SK-N-SH (cell line): ENCODE data around the gene STON1. TPM values are rescaled to one million over a fixed set of nuclear protein-coding genes. Genes with fewer than 3 reads are reported as not detected.

Experiments used
- CTCF ChIA-PET: fragments of 300-600, 350-600 bp; formaldehyde crosslinking; extraction: SDS; loops from one replicate; lab custom pipeline; 2021; lab: Yijun Ruan, JAX
- POLR2A ChIA-PET: fragments of 350-600 bp; sonication (Branson Sonifier 250); formaldehyde crosslinking; extraction: SDS; loops from one replicate; lab custom pipeline; 2020; ENCODE audit warnings: antibody characterized with exemption, inconsistent platforms; lab: Yijun Ruan, JAX
- DNase-seq: peaks from one replicate; pipeline ENCODE4 v3.0.0; 2012
- H2AFZ ChIP-seq: fragments of 200-600 bp; sonication (generic); 2 replicates; pipeline ENCODE4 v1.8.1; 2016; ENCODE audit warnings: antibody characterized with exemption, mild to moderate bottlenecking, low read depth
- H3F3A ChIP-seq: fragments of 200-600 bp; sonication (generic); replicated peaks from 2 replicates; pipeline ENCODE3; 2016; ENCODE audit warnings: antibody characterized with exemption, mild to moderate bottlenecking; ENCODE audit not compliant: insufficient read depth
- H3K27ac ChIP-seq, 2 experiments: fragments of 200-500 bp in 1 of 2; fragments of 200-600 bp in 1 of 2; sonication (Bioruptor generic) in 1 of 2; sonication (generic), shearing (Covaris generic) in 1 of 2; 2 replicates each; pipeline versions ENCODE4 v1.5.1 to v1.6.1; 2014 to 2016; ENCODE audit warnings: low read depth in 2 of 2, inconsistent platforms in 1 of 2, low read length in 1 of 2, mild to moderate bottlenecking in 1 of 2, mixed read lengths in 1 of 2
- H3K27me3 ChIP-seq: fragments of 200-600 bp; sonication (generic), shearing (Covaris generic); 2 replicates; pipeline ENCODE4 v1.6.1; 2016; ENCODE audit warnings: mixed run types; ENCODE audit not compliant: insufficient read depth
- H3K36me3 ChIP-seq, 2 experiments: fragments of 200-500 bp in 1 of 2; fragments of 200-600 bp in 1 of 2; sonication (Bioruptor generic) in 1 of 2; sonication (generic) in 1 of 2; replicated peaks in 1 of 2; 2 replicates each; pipeline versions ENCODE3 to v1.5.1; 2014 to 2016; ENCODE audit warnings: low read length in 1 of 2, mild to moderate bottlenecking in 1 of 2; ENCODE audit not compliant: insufficient read depth in 2 of 2, control insufficient read depth in 1 of 2
- H3K4me1 ChIP-seq, 2 experiments: fragments of 200-500 bp in 1 of 2; fragments of 200-600 bp in 1 of 2; sonication (Bioruptor generic) in 1 of 2; sonication (generic), shearing (Covaris generic) in 1 of 2; 2 replicates each; pipeline versions ENCODE4 v1.5.1 to v1.6.1; 2014 to 2016; ENCODE audit warnings: low read depth in 1 of 2, low read length in 1 of 2, mixed run types in 1 of 2; ENCODE audit not compliant: insufficient read depth in 2 of 2, control insufficient read depth in 1 of 2
- H3K4me2 ChIP-seq: fragments of 200-600 bp; sonication (generic), shearing (Covaris generic); 2 replicates; pipeline ENCODE4 v1.6.1; 2017; ENCODE audit warnings: mixed run types
- H3K4me3 ChIP-seq, 2 experiments: fragments of 200-500 bp in 1 of 2; fragments of 200-600 bp in 1 of 2; sonication (Bioruptor generic) in 1 of 2; sonication (generic), shearing (Covaris generic) in 1 of 2; 2 replicates each; pipeline versions ENCODE4 v1.5.1 to v1.8.1; 2014 to 2016; ENCODE audit warnings: low read depth in 2 of 2, inconsistent platforms in 1 of 2, low read length in 1 of 2, mild to moderate bottlenecking in 1 of 2, mixed read lengths in 1 of 2, moderate library complexity in 1 of 2
- H3K79me2 ChIP-seq: fragments of 200-600 bp; sonication (generic); 2 replicates; pipeline ENCODE4 v1.8.1; 2017; ENCODE audit warnings: mild to moderate bottlenecking; ENCODE audit not compliant: insufficient read depth
- H3K9ac ChIP-seq: fragments of 200-600 bp; sonication (generic); 2 replicates; pipeline ENCODE4 v1.6.1; 2017; ENCODE audit warnings: mixed run types
- H3K9me2 ChIP-seq: fragments of 200-600 bp; sonication (generic); 2 replicates; pipeline ENCODE4 v1.6.1; 2017; ENCODE audit warnings: mixed run types
- H3K9me3 ChIP-seq: fragments of 200-600 bp; sonication (generic); 2 replicates; pipeline ENCODE4 v1.6.1; 2017; ENCODE audit warnings: mixed run types, mild to moderate bottlenecking, moderate library complexity
- H4K20me1 ChIP-seq: fragments of 200-600 bp; sonication (generic); 2 replicates; pipeline ENCODE4 v1.6.1; 2017; ENCODE audit warnings: mild to moderate bottlenecking, mixed run types; ENCODE audit not compliant: insufficient read depth
- CTCF ChIP-seq: fragments of 200-600 bp; sonication (generic); IDR thresholded peaks from 2 replicates; pipeline ENCODE4 v1.6.1; 2017; ENCODE audit warnings: antibody characterized with exemption, mild to moderate bottlenecking, moderate library complexity
- ELF1 ChIP-seq: IDR thresholded peaks from 2 replicates; pipeline ENCODE4 v1.4.0; 2012
- EZH2phosphoT487 ChIP-seq: fragments of 200-600 bp; sonication (generic); IDR thresholded peaks from 2 replicates; pipeline ENCODE4 v1.6.1; 2017; ENCODE audit warnings: low read depth, mixed run types, mild to moderate bottlenecking, antibody characterized with exemption, moderate library complexity, borderline replicate concordance
- FOSL2 ChIP-seq: IDR thresholded peaks from 2 replicates; pipeline ENCODE4 v1.4.0; 2012; ENCODE audit warnings: low read depth, mild to moderate bottlenecking, moderate library complexity, borderline replicate concordance
- FOXJ3 ChIP-seq: sonication (generic); formaldehyde crosslinking; IDR thresholded peaks from 2 replicates; pipeline ENCODE4 v1.5.1; 2020; ENCODE audit warnings: mild to moderate bottlenecking, missing genetic modification reagents
- GATA2 ChIP-seq: sonication (generic); formaldehyde crosslinking; IDR thresholded peaks from 2 replicates; pipeline ENCODE4 v1.5.0; 2020; ENCODE audit warnings: mild to moderate bottlenecking, missing genetic modification reagents
- IRF3 ChIP-seq: fragments of 150-350 bp; IDR thresholded peaks from 2 replicates; pipeline ENCODE4 v1.6.1; 2016; ENCODE audit warnings: mild to moderate bottlenecking, low read depth, low read length
- JUND ChIP-seq: IDR thresholded peaks from 2 replicates; pipeline ENCODE4 v1.4.0; 2012
- MAX ChIP-seq: IDR thresholded peaks from 2 replicates; pipeline ENCODE4 v1.4.0; 2012; ENCODE audit warnings: low read depth
- MEF2A ChIP-seq: IDR thresholded peaks from 2 replicates; pipeline ENCODE4 v1.4.0; 2012; ENCODE audit warnings: low read depth, borderline replicate concordance
- MXI1 ChIP-seq: IDR thresholded peaks from 2 replicates; pipeline ENCODE4 v1.6.1; 2012; ENCODE audit warnings: mild to moderate bottlenecking, low read depth, low read length, improper control_type of control experiment
- NFIC ChIP-seq: IDR thresholded peaks from 2 replicates; pipeline ENCODE4 v1.4.0; 2012; ENCODE audit warnings: borderline replicate concordance
- NRF1 ChIP-seq: IDR thresholded peaks from 2 replicates; pipeline ENCODE4 v1.6.1; 2012; ENCODE audit warnings: low read depth, mild to moderate bottlenecking, low read length
- POLR2AphosphoS5 ChIP-seq: IDR thresholded peaks from 2 replicates; pipeline ENCODE4 v1.6.1; 2012; ENCODE audit warnings: low read depth, low read length
- REST ChIP-seq: IDR thresholded peaks from 2 replicates; pipeline ENCODE4 v1.6.1; 2012; ENCODE audit warnings: mild to moderate bottlenecking, low read depth, low read length, moderate library complexity
- RFX5 ChIP-seq: IDR thresholded peaks from 2 replicates; pipeline ENCODE4 v1.6.1; 2012; ENCODE audit warnings: mild to moderate bottlenecking, improper control_type of control experiment, low read length
- RXRA ChIP-seq: IDR thresholded peaks from 2 replicates; pipeline ENCODE4 v1.4.0; 2012; ENCODE audit warnings: low read depth, mild to moderate bottlenecking, borderline replicate concordance
- TAF1 ChIP-seq: IDR thresholded peaks from 2 replicates; pipeline ENCODE4 v1.6.1; 2012; ENCODE audit warnings: low read depth, mild to moderate bottlenecking, low read length, moderate library complexity, borderline replicate concordance
- TEAD4 ChIP-seq: IDR thresholded peaks from 2 replicates; pipeline ENCODE4 v1.4.0; 2012; ENCODE audit warnings: mild to moderate bottlenecking, borderline replicate concordance; ENCODE audit not compliant: insufficient read depth
- USF1 ChIP-seq: IDR thresholded peaks from 2 replicates; pipeline ENCODE4 v1.4.0; 2012; ENCODE audit warnings: low read depth, borderline replicate concordance
- YY1 ChIP-seq: IDR thresholded peaks from 2 replicates; pipeline ENCODE4 v1.4.0; 2012; ENCODE audit warnings: low read depth, mild to moderate bottlenecking
- WGBS: methylation state at CpG from one replicate; pipeline ENCODE4 v1.1.6; 2017; ENCODE audit warnings: low lambda C conversion rate; 5-methylcytosine and 5-hydroxymethylcytosine counted together
- polyA plus RNA-seq, 3 experiments: library from polyadenylated mRNA; depleted of rRNA; stranded (reverse); fragments of >200 nt; gene quantifications; 2 replicates each; pipeline ENCODE4 v1.2.3, GENCODE V29; 2012

The STON1 gene
- polyA plus RNA-seq, 1 of the 3 experiments (the other 2 are of a cell fraction), result 4.2 TPM

- no peaks in the 10 kb centered on the region for H3K9me3 ChIP-seq
- ChIA-PET CTCF (interaction anchor here (1.2 to 1.5 kb wide), 3 partner anchors 31 to 97 kb away, joined by 3 read pairs; no protein-coding TSS in a partner anchor), POLR2A (no interaction called here)
- WGBS, result 86% methylated on average over 4 of the region's 4 CpGs
- no peaks in the 10 kb centered on the region for H4K20me1 ChIP-seq
- no peak for DNase-seq
- no peak overlapping the region for H2AFZ ChIP-seq
- H3K79me2 ChIP-seq, result no peaks in the 10 kb centered on the region
- peak overlapping the region in 1 of 2 experiments; percentile 85; a peak in 2 of 4 replicates for H3K27ac ChIP-seq
- H3K27me3 ChIP-seq, result no peaks in the 10 kb centered on the region
- no peaks in the 10 kb centered on the region for H3K9me2 ChIP-seq
- no peaks in the 10 kb centered on the region for H3K36me3 ChIP-seq
- peaks cover 3 to 26% of the 10 kb centered on the region in 2 experiments; a peak in 2 of 4 replicates for H3K4me1 ChIP-seq
- H3F3A ChIP-seq, result peaks cover 15% of the 10 kb centered on the region
- no peak for TF ChIP-seq RFX5
- no peak overlapping the region for H3K4me3 ChIP-seq
- H3K4me2 ChIP-seq, result no peak overlapping the region
- no peak overlapping the region; the same call in 1 of the 2 replicates for H3K9ac ChIP-seq
Observed at GRCh38 chr2:48568547-48568946, 38.6 kb downstream of the STON1 start.

GRCh38 chr2:48569433-48569832, 39.5 kb downstream of the STON1 start:
- H4K20me1 ChIP-seq, result no peaks in the 10 kb centered on the region
- ChIA-PET POLR2A (no interaction called here), CTCF (interaction anchor here (1.0 to 1.3 kb wide), 3 partner anchors 20 to 83 kb away, joined by 3 to 4 read pairs (median 3); no protein-coding TSS in a partner anchor)
- no peaks in the 10 kb centered on the region for H3K9me3 ChIP-seq
- H3K27ac ChIP-seq, result peak overlapping the region; percentile 17 to 85; a peak in 3 of 4 replicates
- H3K79me2 ChIP-seq, result no peaks in the 10 kb centered on the region
- H3K36me3 ChIP-seq, result no peaks in the 10 kb centered on the region
- no peak overlapping the region for H2AFZ ChIP-seq
- H3K4me2 ChIP-seq, result peak overlapping the region; percentile 53; the same call in 1 of the 2 replicates
- H3K27me3 ChIP-seq, result no peaks in the 10 kb centered on the region
- no peak overlapping the region for H3K4me3 ChIP-seq
- no peaks in the 10 kb centered on the region for H3K9me2 ChIP-seq
- H3K9ac ChIP-seq, result peak overlapping the region; percentile 22; the same call in 1 of the 2 replicates
- H3K4me1 ChIP-seq, result peaks cover 3 to 26% of the 10 kb centered on the region in 2 experiments; a peak in 2 of 4 replicates
- peaks cover 15% of the 10 kb centered on the region for H3F3A ChIP-seq
- no peak for DNase-seq
- no peak for TF ChIP-seq MXI1
- TF ChIP-seq MAX, result no peak
- TF ChIP-seq EZH2phosphoT487, result no peak
- TF ChIP-seq CTCF, result no peak
- TF ChIP-seq MEF2A, result peak; percentile 36; the same call in 1 of the 2 replicates
- TF ChIP-seq JUND, result peak; percentile 69
- peak; percentile 52; the same call in 1 of the 2 replicates for TF ChIP-seq RXRA
- TF ChIP-seq USF1, result no peak
- no peak for TF ChIP-seq IRF3
- peak; percentile 38; the same call in 1 of the 2 replicates for TF ChIP-seq TEAD4
- TF ChIP-seq FOSL2, result peak; percentile 74; the same call in 1 of the 2 replicates
- no peak for TF ChIP-seq ELF1
- TF ChIP-seq YY1, result no peak
- no peak for TF ChIP-seq REST
- no peak for TF ChIP-seq GATA2 (CRISPR knock-in tag)
- TF ChIP-seq FOXJ3 (CRISPR knock-in tag), result no peak
- TF ChIP-seq NRF1, result no peak
- TF ChIP-seq NFIC, result 0 out of 2 replicates have a peak, but pooled peaks have one; percentile 12
- TF ChIP-seq TAF1, result no peak
- TF ChIP-seq POLR2AphosphoS5, result no peak
- TF ChIP-seq RFX5, result no peak
